PC-9 (cell line): ENCODE measurements around the gene ADH7. TPM values are rescaled to one million over a fixed set of nuclear protein-coding genes. Genes with fewer than 3 reads are reported as not detected.

ENCODE experiments used
- BruUV-seq: library from RNA; stranded (reverse); fragments of 400-500 nt; replicated peaks from 2 replicates; lab custom pipeline; 2021; lab: Mats Ljungman, UMichigan
- CTCF ChIA-PET: fragments of 300-600 bp; sonication (Branson Sonifier 250); formaldehyde crosslinking; loops from one replicate; lab custom pipeline; 2022; ENCODE audit warnings: antibody characterized with exemption; lab: Charles Lee
- POLR2A ChIA-PET: fragments of 300-600 bp; sonication (Branson Sonifier 250); formaldehyde crosslinking; loops from one replicate; lab custom pipeline; 2022; ENCODE audit warnings: antibody characterized with exemption; ENCODE audit not compliant: unreplicated experiment; lab: Charles Lee
- DNase-seq, 2 experiments: peaks; one replicate each; pipeline versions ENCODE4 v3.0.0 to v3.0.0-alpha.2; 2015 to 2022; ENCODE audit warnings: mixed read lengths in 1 of 2
- H2AFZ ChIP-seq: fragments of 200-600 bp; sonication (generic); 2 replicates; pipeline ENCODE4 v1.8.1; 2017; ENCODE audit warnings: antibody characterized with exemption
- H3F3A ChIP-seq: fragments of 200-600 bp; sonication (generic); 2 replicates; pipeline ENCODE4 v1.8.1; 2017; ENCODE audit warnings: antibody characterized with exemption, mild to moderate bottlenecking, low read depth; ENCODE audit not compliant: insufficient read depth
- H3K27ac ChIP-seq: fragments of 200-600 bp; sonication (generic); 2 replicates; pipeline ENCODE4 v1.6.1; 2016; ENCODE audit warnings: mixed run types
- H3K27me3 ChIP-seq: fragments of 200-600 bp; sonication (generic); 2 replicates; pipeline ENCODE4 v1.6.1; 2016; ENCODE audit warnings: low read depth, mixed run types; ENCODE audit not compliant: insufficient read depth
- H3K36me3 ChIP-seq: fragments of 200-600 bp; sonication (generic); 2 replicates; pipeline ENCODE4 v1.6.1; 2016; ENCODE audit warnings: low read depth, mixed run types
- H3K4me1 ChIP-seq: fragments of 200-600 bp; sonication (generic); replicated peaks from 2 replicates; pipeline ENCODE4 v1.6.1; 2016; ENCODE audit warnings: mixed run types; ENCODE audit not compliant: insufficient read depth
- H3K4me2 ChIP-seq: fragments of 200-600 bp; sonication (generic); 2 replicates; pipeline ENCODE4 v1.6.1; 2017; ENCODE audit warnings: mixed run types
- H3K4me3 ChIP-seq: fragments of 200-600 bp; sonication (generic); 2 replicates; pipeline ENCODE4 v1.6.1; 2016; ENCODE audit warnings: mixed run types
- H3K79me2 ChIP-seq: fragments of 200-600 bp; sonication (generic); 2 replicates; pipeline ENCODE4 v1.6.1; 2017; ENCODE audit warnings: low read depth, mixed run types
- H3K9me2 ChIP-seq: fragments of 200-600 bp; sonication (generic); 2 replicates; pipeline ENCODE4 v1.8.1; 2017; ENCODE audit warnings: mild to moderate bottlenecking; ENCODE audit not compliant: insufficient read depth
- H3K9me3 ChIP-seq: fragments of 200-600 bp; sonication (generic); 2 replicates; pipeline ENCODE4 v1.8.1; 2016; ENCODE audit warnings: low read depth; ENCODE audit not compliant: insufficient read depth
- H4K20me1 ChIP-seq: fragments of 200-600 bp; sonication (generic); 2 replicates; pipeline ENCODE4 v1.8.1; 2017; ENCODE audit not compliant: insufficient read depth
- EZH2 ChIP-seq: fragments of 200-600 bp; sonication (generic); IDR thresholded peaks from 2 replicates; pipeline ENCODE4 v1.8.0; 2017; ENCODE audit warnings: antibody characterized with exemption, low read depth
- intact Hi-C: fragments of 100-400 bp; cut with micrococcal nuclease; formaldehyde crosslinking; loops from one replicate; pipeline ENCODE4 v1.10.0; 2022; ENCODE audit not compliant: unreplicated experiment
- total RNA-seq: library from RNA; stranded (reverse); gene quantifications from 2 replicates; pipeline ENCODE4 v1.2.3, GENCODE V29; 2021
- TF ChIP-seq, protein P1 (sequence below): fragments of 200-600 bp; sonication (generic); conservative IDR thresholded peaks from 2 replicates; pipeline ENCODE4 v1.6.1; 2017; ENCODE audit warnings: mixed run types, antibody characterized with exemption, mild to moderate bottlenecking, moderate library complexity

The ADH7 gene
- total RNA-seq, 1 experiment from 2014 or later = not detected

DNA sequence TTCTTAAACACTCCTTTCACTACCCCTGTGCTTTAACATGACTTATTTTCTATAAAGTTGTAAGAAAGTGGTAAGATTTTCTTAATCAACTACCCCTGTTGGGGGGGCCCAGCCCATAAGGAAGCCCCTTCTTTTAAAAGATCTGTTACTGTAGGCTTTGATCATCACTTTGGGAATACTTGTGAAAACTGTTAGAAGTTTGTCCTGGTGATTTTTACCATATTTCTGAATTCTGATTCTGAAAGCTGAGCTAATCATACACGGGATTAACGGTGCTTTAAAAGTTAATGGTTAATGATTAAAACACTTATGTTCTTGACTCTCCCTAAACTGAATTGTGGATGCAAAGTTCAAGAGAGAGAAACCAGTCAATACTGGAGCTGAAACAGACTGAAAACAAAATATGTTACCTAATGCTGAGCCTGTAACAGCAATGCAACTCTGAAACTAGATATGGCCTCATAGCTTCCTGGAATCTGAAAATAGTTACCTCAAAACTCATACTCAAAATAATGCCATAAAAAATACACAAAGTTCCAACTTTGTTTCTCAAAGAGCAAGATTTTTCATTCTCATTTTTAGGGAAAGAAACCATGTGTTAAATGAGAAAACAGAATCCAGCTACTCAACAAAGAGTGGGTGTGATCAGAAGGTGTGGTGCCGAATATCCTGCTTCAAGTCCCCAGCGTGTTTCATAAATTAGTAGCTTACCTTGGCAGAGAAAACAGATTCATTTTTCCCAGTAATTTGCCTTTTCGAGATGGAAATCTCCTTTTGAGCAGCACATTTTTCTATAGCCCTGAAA is 31.6 kb downstream of the ADH7 start:
- ChIA-PET CTCF (no interaction called here), POLR2A (no interaction called here)
- H3K27me3 ChIP-seq = no peaks in the 10 kb centered on the region
- H3K27ac ChIP-seq = peak overlapping the region; percentile 7; the same call in 1 of the 2 replicates
- H4K20me1 ChIP-seq = no peaks in the 10 kb centered on the region
- H3K36me3 ChIP-seq = no peaks in the 10 kb centered on the region
- H3K9me2 ChIP-seq = no peaks in the 10 kb centered on the region
- H3K4me3 ChIP-seq = no peak overlapping the region
- no peak for TF ChIP-seq EZH2
- TF ChIP-seq, protein P1, sequence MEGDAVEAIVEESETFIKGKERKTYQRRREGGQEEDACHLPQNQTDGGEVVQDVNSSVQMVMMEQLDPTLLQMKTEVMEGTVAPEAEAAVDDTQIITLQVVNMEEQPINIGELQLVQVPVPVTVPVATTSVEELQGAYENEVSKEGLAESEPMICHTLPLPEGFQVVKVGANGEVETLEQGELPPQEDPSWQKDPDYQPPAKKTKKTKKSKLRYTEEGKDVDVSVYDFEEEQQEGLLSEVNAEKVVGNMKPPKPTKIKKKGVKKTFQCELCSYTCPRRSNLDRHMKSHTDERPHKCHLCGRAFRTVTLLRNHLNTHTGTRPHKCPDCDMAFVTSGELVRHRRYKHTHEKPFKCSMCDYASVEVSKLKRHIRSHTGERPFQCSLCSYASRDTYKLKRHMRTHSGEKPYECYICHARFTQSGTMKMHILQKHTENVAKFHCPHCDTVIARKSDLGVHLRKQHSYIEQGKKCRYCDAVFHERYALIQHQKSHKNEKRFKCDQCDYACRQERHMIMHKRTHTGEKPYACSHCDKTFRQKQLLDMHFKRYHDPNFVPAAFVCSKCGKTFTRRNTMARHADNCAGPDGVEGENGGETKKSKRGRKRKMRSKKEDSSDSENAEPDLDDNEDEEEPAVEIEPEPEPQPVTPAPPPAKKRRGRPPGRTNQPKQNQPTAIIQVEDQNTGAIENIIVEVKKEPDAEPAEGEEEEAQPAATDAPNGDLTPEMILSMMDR = no peak
- H3K79me2 ChIP-seq = no peaks in the 10 kb centered on the region
- H3K4me2 ChIP-seq = no peak overlapping the region
- H3F3A ChIP-seq = no peaks in the 10 kb centered on the region
- intact Hi-C loops = loop anchor here (2.0 kb wide), 2 partner anchors 59 to 285 kb away; no protein-coding TSS in a partner anchor
- no peak for DNase-seq
- no peaks in the 10 kb centered on the region for H3K9me3 ChIP-seq
- no peak overlapping the region for H2AFZ ChIP-seq
- no TSS peak for BruUV-seq
- peaks cover 12% of the 10 kb centered on the region for H3K4me1 ChIP-seq

DNA sequence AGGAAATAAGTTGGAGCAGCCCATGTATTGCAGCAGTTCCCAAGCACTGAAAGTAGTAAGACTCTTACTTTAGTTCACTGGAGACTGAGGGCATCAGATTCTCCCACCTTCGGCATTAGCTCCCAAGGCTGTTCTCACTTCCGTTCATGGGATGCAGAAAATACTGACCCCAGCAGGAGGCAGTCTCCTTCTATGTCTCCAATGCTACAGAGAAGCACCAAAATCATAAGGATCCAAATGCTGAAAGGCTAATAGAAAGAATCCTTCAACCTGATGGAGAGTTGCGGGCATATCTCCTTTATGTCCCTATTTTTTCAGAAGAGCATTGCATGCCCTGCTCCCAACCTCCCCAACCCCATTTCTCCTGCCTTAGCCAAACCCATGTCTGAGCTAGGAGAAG is 32.4 kb downstream of the ADH7 start:
- intact Hi-C loops = no loop called here

DNA sequence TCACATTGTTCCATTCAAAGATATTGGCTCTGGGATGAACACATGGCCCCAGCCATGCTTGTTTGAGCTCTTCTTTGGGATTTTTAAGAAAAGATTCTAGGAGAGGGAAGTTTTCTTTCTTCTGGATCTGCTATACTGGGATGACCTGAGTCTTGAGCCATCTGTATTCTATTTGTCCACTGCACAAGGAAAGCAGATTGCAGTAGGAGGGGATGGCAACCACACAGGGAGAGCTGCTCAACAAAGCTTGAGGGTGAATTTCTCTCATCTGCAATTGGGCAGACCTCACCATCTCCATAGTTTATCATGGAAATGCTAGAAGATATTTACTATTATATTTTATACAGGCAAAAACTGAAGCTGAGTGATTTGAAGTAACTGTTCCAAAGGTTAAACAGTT is 34.3 kb downstream of the ADH7 start:
- Histone ChIP-seq H3K9me3 (no peaks in the 10 kb centered on the region), H3K79me2 (no peaks in the 10 kb centered on the region), H3K4me1 (peaks cover 16% of the 10 kb centered on the region), H4K20me1 (no peaks in the 10 kb centered on the region), H3K4me2 (no peak overlapping the region), H3K9me2 (no peaks in the 10 kb centered on the region), H3K36me3 (no peaks in the 10 kb centered on the region), H3K4me3 (no peak overlapping the region), H3K27ac (no peak overlapping the region), H3F3A (no peaks in the 10 kb centered on the region), H2AFZ (no peak overlapping the region), H3K27me3 (no peaks in the 10 kb centered on the region)
- BruUV-seq = no TSS peak
- ChIA-PET POLR2A (no interaction called here), CTCF (no interaction called here)
- no peak for DNase-seq
- intact Hi-C loops = no loop called here
- TF ChIP-seq EZH2 = no peak
- TF ChIP-seq, protein P1 = no peak

More for the DNA sequence above, 32.4 kb downstream of the ADH7 start:
- DNase-seq = no peak
- ChIA-PET CTCF (no interaction called here), POLR2A (no interaction called here)
- no peak for TF ChIP-seq EZH2
- TF ChIP-seq, protein P1 = no peak
- no peaks in the 10 kb centered on the region for H3K36me3 ChIP-seq
- no peaks in the 10 kb centered on the region for H3K9me2 ChIP-seq
- BruUV-seq = no TSS peak
- H3K4me1 ChIP-seq = peaks cover 12% of the 10 kb centered on the region
- no peaks in the 10 kb centered on the region for H4K20me1 ChIP-seq
- no peaks in the 10 kb centered on the region for H3F3A ChIP-seq
- H3K79me2 ChIP-seq = no peaks in the 10 kb centered on the region
- no peak overlapping the region for H3K4me3 ChIP-seq
- no peak overlapping the region for H3K27ac ChIP-seq
- no peak overlapping the region for H3K4me2 ChIP-seq
- no peak overlapping the region for H2AFZ ChIP-seq
- H3K27me3 ChIP-seq = no peaks in the 10 kb centered on the region
- H3K9me3 ChIP-seq = no peaks in the 10 kb centered on the region
